ENCODE data around the gene GSTA3. TPM values are rescaled to one million over a fixed set of nuclear protein-coding genes. Genes with fewer than 3 reads are reported as not detected.
"Not testable (repeated sequence)": the region's sequence is repeated elsewhere in the genome, so short reads cannot be mapped to it uniquely, and the experiment has no call there.

GSTA3 gene
- polyA plus RNA-seq, 5 donors = 0.48 to 2.5 (median 1.3) TPM

GRCh38 chr6:52861151-52861550 is 48.3 kb downstream of the GSTA3 start:
- not testable (repeated sequence) for DNase-seq

DNA sequence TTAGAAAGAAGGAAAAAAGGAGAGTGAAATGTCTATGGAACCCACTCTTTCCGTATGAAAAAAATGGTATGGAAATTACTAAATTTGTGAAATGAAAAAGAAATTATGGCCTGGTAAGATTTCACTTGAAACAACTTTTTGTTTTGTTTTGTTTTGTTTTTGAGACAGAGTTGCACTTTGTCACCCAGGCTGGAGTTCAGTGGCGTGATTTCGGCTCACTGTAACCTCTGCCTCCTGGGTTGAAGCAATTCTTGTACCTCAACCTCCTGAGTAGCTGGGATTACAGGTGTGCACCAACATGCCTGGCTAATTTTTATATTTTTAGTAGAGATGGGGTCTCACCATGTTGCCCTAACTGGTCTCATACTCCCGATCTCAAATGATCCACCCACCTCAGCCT is 51.1 kb downstream of the GSTA3 start:
- no peak for DNase-seq

DNA sequence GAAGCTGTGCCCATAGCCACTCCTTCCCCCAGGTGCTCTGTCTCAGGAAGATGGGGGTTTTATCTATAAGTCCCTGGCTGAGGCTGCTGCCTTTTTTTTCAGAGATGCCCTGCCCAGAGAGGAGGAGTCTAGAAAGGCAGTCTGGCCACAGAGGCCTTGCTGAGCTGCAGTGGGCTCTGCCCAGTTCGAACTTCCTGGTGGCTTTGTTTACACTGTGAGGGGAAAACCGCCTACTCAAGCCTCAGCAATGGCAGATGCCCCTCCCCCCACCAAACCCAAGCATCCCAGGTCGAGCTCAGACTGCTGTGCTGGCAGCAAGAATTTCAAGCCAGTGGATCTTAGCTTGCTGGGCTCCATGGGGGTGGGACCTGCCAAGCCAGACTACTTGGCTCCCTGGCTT is 53.4 kb downstream of the GSTA3 start:
- DNase-seq = not testable (repeated sequence)

GRCh38 chr6:52849137-52849536 is 60.4 kb downstream of the GSTA3 start:
- no peak for DNase-seq

Other genes with a start within 250 kb of the GSTA3 start
- gene TMEM14A, start 238.6 kb downstream of the GSTA3 start, polyA plus RNA-seq (ENCODE audit: insufficient read depth in 1 of 5, insufficient read length in 5 of 5, low replicate concordance in 1 of 5) = 10 to 100 TPM; 39.5 to 57.0 (median 44.3) TPM
- gene GSTA2, start 146.2 kb downstream of the GSTA3 start, polyA plus RNA-seq (ENCODE audit: insufficient read depth in 1 of 5, insufficient read length in 5 of 5, low replicate concordance in 1 of 5) = under 1 TPM in 3 of 5 donors, not detected in 2; 0.22 to 0.51 (median 0.38) TPM
- 1 to 10 TPM; 1.6 to 9.3 (median 3.7) TPM for gene GSTA1, start 105.9 kb downstream of the GSTA3 start, polyA plus RNA-seq (ENCODE audit: insufficient read depth in 1 of 5, insufficient read length in 5 of 5, low replicate concordance in 1 of 5)
- not detected for gene GSTA5, start 68.9 kb downstream of the GSTA3 start, polyA plus RNA-seq (ENCODE audit: insufficient read depth in 1 of 5, insufficient read length in 5 of 5, low replicate concordance in 1 of 5)
- gene GSTA4, start 85.6 kb upstream of the GSTA3 start, polyA plus RNA-seq (ENCODE audit: insufficient read depth in 1 of 5, insufficient read length in 5 of 5, low replicate concordance in 1 of 5) = 100 to 1,000 TPM; 111 to 170 (median 139) TPM
- gene CILK1, start 152.1 kb upstream of the GSTA3 start, polyA plus RNA-seq (ENCODE audit: insufficient read depth in 1 of 5, insufficient read length in 5 of 5, low replicate concordance in 1 of 5) = 10 to 100 TPM; 12.6 to 22.5 (median 19.8) TPM
- 100 to 1,000 TPM in 3 of 5 donors, 10 to 100 TPM in 2; 93.4 to 132 (median 108) TPM for gene FBXO9, start 155.7 kb upstream of the GSTA3 start, polyA plus RNA-seq (ENCODE audit: insufficient read depth in 1 of 5, insufficient read length in 5 of 5, low replicate concordance in 1 of 5)
- under 1 TPM in 1 of 5 donors, not detected in 4; 0.07 TPM for gene GCM1, start 239.1 kb upstream of the GSTA3 start, polyA plus RNA-seq (ENCODE audit: insufficient read depth in 1 of 5, insufficient read length in 5 of 5, low replicate concordance in 1 of 5)

All from right lung (tissue), 5 donors.